G401 (cell line): Measurements from ENCODE around the gene UBE2Z. TPM values are rescaled to one million over a fixed set of nuclear protein-coding genes. Genes with fewer than 3 reads are reported as not detected.
"Not testable (repeated sequence)": the region's sequence is repeated elsewhere in the genome, so short reads cannot be mapped to it uniquely, and the experiment has no call there.

Experiments
- DNase-seq: peaks from one replicate; pipeline ENCODE4 v3.0.0-alpha.2; 2015; ENCODE audit warnings: low spot score
- in situ Hi-C: cut with HindIII; loops from 2 replicates; pipeline ENCODE4 v1.10.0; 2016; ENCODE audit warnings: low sequenced_read_pairs, mixed read lengths
- total RNA-seq: library from RNA; depleted of rRNA; stranded (reverse); fragments of >200 nt; shearing (Covaris generic); gene quantifications from 2 replicates; pipeline ENCODE4 v1.2.3, GENCODE V29; 2014; rRNA removed

UBE2Z gene
- 71.2 and 71.3 TPM in 2 replicates for total RNA-seq

GRCh38 chr17:48908047-48908843 is at the start of gene UBE2Z:
UBE2Z (plus strand) TSS chr17:48908407; CDS start chr17:48908504, 97 bp downstream.
- in situ Hi-C loops = no loop called here
- DNase-seq = peak; percentile 98

GRCh38 chr17:48860034-48860433 is 48.2 kb upstream of the UBE2Z start:
- in situ Hi-C loops = no loop called here
- DNase-seq = no peak

DNA sequence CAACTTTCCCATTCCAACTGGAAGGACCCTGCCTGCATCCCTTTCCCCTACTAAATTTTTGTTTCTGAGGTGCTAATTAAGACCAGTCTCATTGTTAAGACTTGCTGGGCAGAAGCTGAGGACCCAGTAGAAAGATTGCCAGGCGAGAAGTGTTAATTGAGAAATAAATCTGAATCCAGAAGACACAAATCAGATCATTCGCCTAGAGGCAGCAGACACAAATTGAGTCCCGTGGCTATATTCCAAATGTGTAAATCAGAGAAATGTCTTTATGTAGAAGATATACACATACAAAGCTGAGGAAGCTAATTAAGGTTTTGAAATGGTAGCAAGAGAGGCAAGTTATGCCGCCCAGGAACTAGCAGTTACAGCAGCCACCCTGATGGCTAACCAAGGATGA is 47.8 kb upstream of the UBE2Z start:
- no peak for DNase-seq
- in situ Hi-C loops = no loop called here

- in situ Hi-C loops = no loop called here
- DNase-seq = no peak
Measured at GRCh38 chr17:48868916-48869500, 39.2 kb upstream of the UBE2Z start.

GRCh38 chr17:48869821-48870318 is 38.3 kb upstream of the UBE2Z start:
- no peak for DNase-seq
- in situ Hi-C loops = no loop called here

GRCh38 chr17:48871035-48871550 is 37.1 kb upstream of the UBE2Z start:
- DNase-seq = no peak
- in situ Hi-C loops = no loop called here

DNA sequence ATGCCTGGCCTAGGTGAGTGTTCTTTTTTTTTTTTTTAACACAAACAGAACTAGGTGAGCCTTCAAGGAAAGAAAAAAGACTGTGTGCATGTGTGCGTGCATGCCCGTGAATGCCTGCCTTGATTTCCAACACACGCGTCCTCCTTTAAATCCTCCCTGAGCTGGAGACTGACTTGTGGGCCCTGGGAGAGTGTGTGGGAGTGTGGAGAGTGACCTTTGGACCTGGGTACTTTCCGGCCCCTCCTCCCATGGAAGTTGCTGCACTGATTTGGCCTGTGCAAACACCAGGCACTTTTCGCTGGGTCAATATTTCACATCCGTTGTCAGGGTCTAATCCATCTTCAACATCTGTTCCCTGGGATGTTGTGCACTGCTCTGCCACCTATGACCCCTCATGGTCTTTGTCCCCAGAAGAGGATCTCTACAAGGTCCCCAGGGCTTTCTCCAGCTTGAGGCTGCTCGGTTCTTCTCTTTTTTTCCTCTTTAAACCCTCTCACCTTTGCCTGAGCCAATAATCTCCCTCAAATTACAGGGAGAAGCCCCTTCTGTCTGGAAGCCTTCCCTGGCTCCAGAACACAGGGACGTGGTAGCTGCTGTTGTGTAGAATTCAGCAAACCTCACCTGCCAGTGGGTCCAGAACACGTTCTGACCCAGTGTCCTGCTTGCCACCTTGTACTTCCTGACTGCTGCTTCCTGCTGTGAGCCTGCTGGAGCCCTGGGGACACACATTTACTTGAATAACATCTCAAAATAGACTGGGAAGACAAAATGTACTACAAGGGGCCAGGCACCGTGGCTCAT is 36.5 kb upstream of the UBE2Z start:
- no peak for DNase-seq
- in situ Hi-C loops = no loop called here

DNA sequence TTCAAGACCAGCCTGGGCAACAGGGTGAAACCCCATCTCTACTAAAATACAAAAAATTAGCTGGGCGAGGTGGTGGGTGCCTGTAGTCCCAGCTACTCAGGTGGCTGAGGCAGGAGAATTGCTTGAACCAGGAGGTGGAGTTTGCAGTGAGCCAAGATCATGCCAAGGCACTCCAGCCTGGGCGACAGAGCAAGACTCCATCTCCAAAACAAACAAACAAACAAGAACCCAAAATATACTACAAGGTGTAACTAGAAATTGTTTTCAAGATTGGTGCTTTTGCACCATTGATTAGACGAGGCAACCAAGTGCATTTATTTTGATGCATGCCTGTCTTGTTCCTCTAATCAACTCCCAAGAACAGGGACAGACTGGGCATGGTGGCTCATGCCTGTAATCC is 35.8 kb upstream of the UBE2Z start:
- in situ Hi-C loops = not testable (repeated sequence)

GRCh38 chr17:48873209-48873608 is 35.0 kb upstream of the UBE2Z start:
- DNase-seq = no peak
- in situ Hi-C loops = no loop called here

More for the DNA sequence above, 35.8 kb upstream of the UBE2Z start:
- DNase-seq = not testable (repeated sequence)

DNA sequence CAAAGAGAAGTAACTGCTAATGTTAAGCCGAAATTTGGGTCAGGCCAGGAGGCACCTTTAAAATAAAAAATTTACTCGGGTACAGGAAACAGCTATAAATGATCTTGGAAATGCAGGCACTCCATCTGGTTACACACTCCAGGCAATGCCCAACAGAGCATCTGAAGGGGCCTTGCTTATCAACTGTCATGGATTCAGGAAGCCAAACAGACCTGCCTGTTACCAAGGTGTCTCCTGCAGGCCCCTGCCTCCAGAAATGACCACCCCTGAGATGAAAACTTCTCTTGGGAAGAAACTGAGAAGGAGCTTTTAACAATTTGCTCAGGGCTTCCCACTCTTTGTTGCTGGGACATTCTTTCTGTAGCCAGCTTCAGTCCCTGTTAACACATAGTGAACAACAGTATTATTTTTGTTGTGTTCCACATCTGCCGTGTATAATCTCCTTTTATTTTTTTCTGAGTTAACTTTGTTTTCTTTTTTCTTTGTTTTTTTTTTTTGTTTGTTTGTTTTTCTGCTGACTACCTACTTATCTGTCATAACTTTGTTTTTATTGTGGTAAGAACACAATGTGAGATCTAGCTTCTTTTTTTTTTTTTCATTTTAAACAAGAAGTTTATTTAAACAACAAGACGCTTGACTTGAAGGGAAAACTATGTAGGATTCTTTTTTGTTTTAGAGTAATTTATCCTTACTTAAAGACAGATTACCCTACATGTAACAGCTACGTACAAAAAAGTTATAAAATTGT is 34.3 kb upstream of the UBE2Z start:
- in situ Hi-C loops = no loop called here

DNA sequence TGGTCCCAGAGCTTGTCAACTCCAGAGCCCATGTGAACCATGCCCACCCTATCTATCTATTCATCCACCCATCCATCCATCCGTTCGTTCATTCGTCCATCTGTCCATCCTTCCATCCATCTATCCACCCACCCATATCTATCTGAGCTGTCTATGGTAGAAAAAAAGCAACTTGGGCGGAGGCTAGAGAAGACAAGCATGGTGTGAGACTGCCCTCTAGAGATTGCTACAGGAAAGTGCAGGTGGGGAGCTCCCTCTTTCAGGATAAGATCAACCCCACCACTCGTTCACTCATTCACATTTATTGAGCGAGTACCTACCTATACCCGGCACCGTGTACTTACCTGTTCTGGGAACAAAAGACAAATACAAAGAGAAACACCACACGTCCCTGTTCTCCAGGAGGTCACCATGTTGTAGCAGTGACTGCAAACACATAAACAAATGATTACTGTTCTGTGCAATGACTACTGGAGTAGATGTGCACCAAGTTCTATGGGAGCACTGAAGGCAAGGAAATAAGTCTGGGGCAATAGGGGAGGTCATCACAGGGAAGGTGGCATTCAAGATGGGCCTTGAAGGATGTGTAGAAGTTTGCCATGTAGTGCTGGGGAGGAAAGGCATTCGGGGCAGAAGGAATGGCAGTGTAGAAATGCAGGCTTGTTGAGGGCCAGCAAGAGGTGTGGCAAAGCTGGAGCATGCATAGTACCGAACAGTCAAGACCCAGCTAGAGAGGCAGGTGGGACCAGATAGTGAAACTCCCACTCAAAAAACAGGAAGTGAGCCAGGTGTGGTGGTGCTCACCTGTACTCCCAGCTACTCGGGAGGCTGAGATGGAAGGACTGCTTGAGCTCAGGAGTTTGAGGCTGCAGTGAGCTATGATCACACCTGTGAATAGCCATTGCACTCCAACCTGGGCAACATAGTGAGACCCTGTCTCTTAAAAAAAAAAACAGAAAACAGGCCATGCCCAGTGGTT is 29.0 kb upstream of the UBE2Z start:
- in situ Hi-C loops = no loop called here
- peak; percentile 71 for DNase-seq

More for the DNA sequence above, 34.3 kb upstream of the UBE2Z start:
- DNase-seq = no peak

DNA sequence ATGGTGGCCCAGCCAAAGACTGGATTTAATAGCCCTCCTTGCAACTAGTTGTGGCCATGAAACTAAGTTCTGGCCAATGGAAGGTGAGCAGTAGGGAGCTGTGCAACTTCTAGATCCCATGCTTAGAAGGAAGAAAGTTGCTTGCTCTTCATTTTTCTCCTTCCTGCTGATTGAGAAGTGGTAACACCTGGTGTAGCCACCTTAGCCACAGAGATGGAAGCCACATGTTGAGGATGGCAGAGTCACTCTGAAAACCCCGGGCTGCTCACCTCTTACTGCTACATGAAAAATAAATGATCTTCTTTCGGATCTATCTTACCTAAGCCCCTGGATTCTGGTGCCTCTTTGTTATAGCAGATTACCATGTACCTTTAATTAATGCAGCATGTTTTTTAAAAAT is 25.9 kb upstream of the UBE2Z start:
- in situ Hi-C loops = no loop called here
- DNase-seq = no peak

DNA sequence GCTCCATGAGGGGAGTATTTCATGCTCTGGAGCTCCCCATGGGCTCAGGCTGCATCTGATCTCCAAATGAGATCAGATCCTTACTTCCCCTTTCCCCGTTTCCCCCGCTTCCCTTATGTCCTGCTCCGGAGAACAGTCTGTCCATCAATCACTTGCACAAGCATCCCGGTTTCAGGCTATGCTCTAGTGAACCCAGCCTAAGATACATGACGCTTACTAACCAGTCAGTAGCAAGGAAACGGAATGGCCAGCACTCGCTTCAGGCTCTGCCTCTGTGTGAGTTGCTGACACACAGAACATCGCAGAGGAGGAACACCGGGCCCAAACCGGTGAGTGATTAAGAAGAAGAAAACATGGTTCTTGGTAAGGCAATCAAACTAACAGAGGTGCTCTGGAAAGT is 25.0 kb upstream of the UBE2Z start:
- in situ Hi-C loops = no loop called here
- DNase-seq = no peak

DNA sequence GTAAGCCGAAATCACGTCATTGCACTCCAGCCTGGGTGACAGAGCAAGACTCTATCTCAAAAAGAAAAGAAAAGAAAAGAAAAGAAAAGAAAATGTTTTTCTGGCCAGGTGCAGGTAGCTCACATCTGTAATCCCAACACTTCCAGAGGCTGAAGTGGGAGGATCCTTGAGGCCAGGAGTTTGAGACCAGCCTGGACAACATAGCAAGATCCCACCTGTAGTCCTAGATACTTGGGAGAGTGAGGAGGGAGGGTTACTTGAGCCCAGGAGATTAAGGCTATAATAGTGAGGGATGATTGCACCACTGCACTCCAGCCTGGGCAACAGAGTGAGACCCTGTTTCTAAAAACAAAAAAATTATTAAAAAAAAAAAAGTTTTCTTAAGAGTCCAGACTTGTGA is 18.1 kb upstream of the UBE2Z start:
- in situ Hi-C loops = no loop called here
- no peak for DNase-seq

- in situ Hi-C loops = no loop called here
Measured at GRCh38 chr17:48892940-48893645, 15.1 kb upstream of the UBE2Z start.

DNA sequence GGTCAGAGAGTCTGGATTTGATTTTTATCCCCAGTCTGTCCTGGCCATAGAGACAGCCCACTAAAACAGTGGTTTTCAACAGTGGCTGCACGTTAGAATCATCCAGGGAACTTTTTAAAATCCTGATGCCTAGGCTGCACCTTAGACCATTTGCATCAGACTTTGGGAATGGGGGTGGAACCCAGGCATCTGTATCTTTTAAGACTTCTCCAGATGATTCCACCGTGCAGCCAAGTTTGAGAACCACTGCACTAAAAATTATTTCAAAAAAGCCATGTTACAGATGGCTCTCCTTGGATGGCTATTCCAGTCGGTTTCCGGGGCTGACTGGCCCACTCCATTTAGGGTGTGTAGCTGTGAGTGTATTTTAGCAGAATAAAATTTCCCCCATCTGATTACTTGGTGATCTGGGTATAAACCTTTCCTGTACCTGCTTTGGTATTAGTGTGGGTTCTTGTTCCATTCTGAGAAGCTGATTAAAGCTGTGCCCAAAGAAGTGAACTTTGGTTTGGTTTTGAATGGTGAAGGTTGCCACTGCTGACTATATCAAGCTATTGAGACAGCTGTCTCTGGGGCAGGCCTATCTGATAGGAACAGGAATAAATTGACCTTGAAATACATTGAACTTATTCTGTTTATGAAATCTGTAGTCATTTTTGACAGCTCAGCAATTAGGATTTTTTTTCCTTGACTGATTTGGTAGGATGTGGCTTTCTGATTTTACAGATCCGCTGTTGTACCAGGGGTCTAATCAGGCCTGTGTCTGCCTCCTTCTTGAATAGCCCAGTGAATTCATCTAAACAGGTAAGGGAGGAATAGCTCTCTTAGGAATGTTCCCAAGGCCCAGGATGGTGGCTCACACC is 14.3 kb upstream of the UBE2Z start:
- in situ Hi-C loops = no loop called here
- DNase-seq = no peak

More at GRCh38 chr17:48892940-48893645, 15.1 kb upstream of the UBE2Z start:
- no peak for DNase-seq
